ENCODE data around the gene IMMP2L.
A peak's percentile ranks its signal among the peaks of the same experiment; 100 is the strongest.

GRCh38 chr7:111312966-111313365 is 249.3 kb downstream of the IMMP2L start:
- TF ChIP-seq CTCF (IDR thresholded peaks at IDR 0.05) (peak in 1 of 5 experiments; percentile 16), POLR2A (IDR thresholded peaks at IDR 0.05) (no peak), EP300 (IDR thresholded peaks at IDR 0.05) (no peak)
